RWPE1 (cell line): Measurements from ENCODE around the gene CBLB.
A peak's percentile ranks its signal among the peaks of the same experiment; 100 is the strongest.

Source experiments
- CTCF ChIA-PET: fragments of 350-600 bp; sonication (Branson Sonifier 250); formaldehyde crosslinking; extraction: SDS; loops from one replicate; lab custom pipeline; 2021; lab: Yijun Ruan, JAX
- POLR2A ChIA-PET: fragments of 400-600 bp; formaldehyde crosslinking; extraction: SDS; loops from one replicate; lab custom pipeline; 2020; ENCODE audit warnings: antibody characterized with exemption; ENCODE audit not compliant: low non-redundant PET; lab: Yijun Ruan, JAX
- DNase-seq: peaks from one replicate; pipeline ENCODE4 v3.0.0; 2012; ENCODE audit warnings: low spot score
- H3K27ac ChIP-seq: fragments of 450-650 bp; 2 replicates; pipeline ENCODE4 v1.5.1; 2017
- CTCF ChIP-seq: fragments of 450-650 bp; conservative IDR thresholded peaks from 2 replicates; pipeline ENCODE4 v1.5.1; 2017; ENCODE audit warnings: low read depth, mild to moderate bottlenecking

CBLB gene

GRCh38 chr3:105868742-105869530 lies at the start of gene CBLB:
Gene CBLB, minus strand, starts transcription at chr3:105869012. Its CDS starts 1,435 bp downstream, at chr3:105867577.
- CTCF ChIA-PET = interaction anchor here (0.7 kb wide), 1 partner anchor 272 kb away, joined by 3 read pairs; no protein-coding TSS in a partner anchor
- H3K27ac ChIP-seq = peak within 1 kb of the TSS; percentile 92
- TF ChIP-seq CTCF = no peak
- peak; percentile 93 for DNase-seq
- POLR2A ChIA-PET = no interaction called here

GRCh38 chr3:105916767-105917166 lies 48.0 kb upstream of the CBLB start:
- POLR2A ChIA-PET = no interaction called here
- TF ChIP-seq CTCF = no peak
- H3K27ac ChIP-seq = no peak overlapping the region
- DNase-seq = no peak
- CTCF ChIA-PET = no interaction called here

DNA sequence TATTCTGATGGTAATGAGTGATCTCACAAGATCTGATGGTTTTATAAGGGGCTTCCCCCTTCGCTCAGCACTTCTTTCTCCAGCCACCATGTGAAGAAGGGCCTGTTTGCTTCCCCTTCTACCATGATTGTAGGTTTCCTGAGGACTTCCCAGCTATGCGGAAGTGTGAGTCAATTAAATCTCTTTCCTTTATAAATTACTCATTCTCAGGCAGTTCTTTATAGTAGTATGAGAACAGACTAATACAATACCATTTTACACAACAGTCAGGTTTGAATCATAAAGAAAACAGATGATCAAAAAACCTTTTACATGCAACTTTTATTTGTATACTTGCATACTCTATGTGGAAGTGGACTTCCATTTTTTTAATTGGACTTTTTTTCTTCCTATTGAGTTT lies 46.7 kb upstream of the CBLB start:
- POLR2A ChIA-PET = no interaction called here
- CTCF ChIA-PET = no interaction called here
- no peak for DNase-seq
- H3K27ac ChIP-seq = no peak overlapping the region
- no peak for TF ChIP-seq CTCF

DNA sequence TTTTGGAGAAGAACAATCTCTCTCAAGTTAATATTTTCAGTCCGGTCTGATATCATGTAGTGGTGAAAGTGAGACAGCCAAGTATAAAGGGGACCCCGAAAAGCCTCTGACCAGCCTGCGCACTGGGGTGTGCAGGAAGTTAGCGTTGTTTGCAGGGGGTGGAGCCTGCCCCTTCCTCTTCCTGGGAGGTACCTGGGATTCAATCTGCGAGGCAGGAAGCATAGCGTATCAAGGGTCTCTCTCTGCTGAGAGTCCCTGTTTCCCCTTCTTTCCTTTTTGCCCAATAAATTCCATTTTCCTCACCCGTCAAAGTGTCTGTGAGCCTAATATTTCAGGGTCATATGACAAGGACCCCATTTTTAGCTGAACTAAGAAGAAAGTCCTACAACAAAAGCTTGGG lies 44.8 kb upstream of the CBLB start:
- no peak for DNase-seq
- CTCF ChIA-PET = no interaction called here
- POLR2A ChIA-PET = no interaction called here
- H3K27ac ChIP-seq = no peak overlapping the region
- no peak for TF ChIP-seq CTCF

GRCh38 chr3:105912891-105913290 lies 44.1 kb upstream of the CBLB start:
- no peak for DNase-seq
- POLR2A ChIA-PET = no interaction called here
- CTCF ChIA-PET = no interaction called here
- no peak overlapping the region for H3K27ac ChIP-seq
- no peak for TF ChIP-seq CTCF

DNA sequence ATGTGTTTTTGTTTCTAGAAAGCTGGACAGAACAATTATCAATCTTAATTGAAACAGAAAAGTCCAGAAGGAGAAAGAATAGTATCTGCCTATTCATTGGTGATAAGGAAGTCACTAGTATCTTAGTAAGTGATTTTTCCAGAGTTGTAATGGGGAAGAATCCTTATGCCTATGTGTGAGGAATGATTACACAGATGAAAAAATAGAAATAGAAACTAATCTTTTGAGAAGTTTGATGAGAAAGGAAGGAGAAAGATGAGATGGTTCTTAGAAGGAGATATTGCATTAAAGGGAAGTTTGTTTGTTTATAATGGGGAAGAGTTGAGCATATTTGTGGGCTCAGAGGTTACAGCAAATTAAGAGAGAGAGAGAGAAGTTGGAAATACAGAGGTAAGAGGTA lies 42.7 kb upstream of the CBLB start:
- H3K27ac ChIP-seq = no peak overlapping the region
- CTCF ChIA-PET = no interaction called here
- POLR2A ChIA-PET = no interaction called here

More for the DNA sequence above, 42.7 kb upstream of the CBLB start:
- no peak for DNase-seq
- TF ChIP-seq CTCF = no peak
